GM19023 (cell line): Measurements from ENCODE around the gene PTPRN2.
A peak's percentile ranks its signal among the peaks of the same experiment; 100 is the strongest.

Experiments used
- ATAC-seq: cut with Tn5 transposase; IDR thresholded peaks from one replicate; pipeline ENCODE4 v1.9.1; 2021; ENCODE audit warnings: mild to moderate bottlenecking, moderate library complexity; ENCODE audit not compliant: unreplicated experiment

Gene PTPRN2

GRCh38 chr7:158602905-158603772, 15.5 kb upstream of the PTPRN2 start:
- ATAC-seq, result peak; percentile 73

DNA sequence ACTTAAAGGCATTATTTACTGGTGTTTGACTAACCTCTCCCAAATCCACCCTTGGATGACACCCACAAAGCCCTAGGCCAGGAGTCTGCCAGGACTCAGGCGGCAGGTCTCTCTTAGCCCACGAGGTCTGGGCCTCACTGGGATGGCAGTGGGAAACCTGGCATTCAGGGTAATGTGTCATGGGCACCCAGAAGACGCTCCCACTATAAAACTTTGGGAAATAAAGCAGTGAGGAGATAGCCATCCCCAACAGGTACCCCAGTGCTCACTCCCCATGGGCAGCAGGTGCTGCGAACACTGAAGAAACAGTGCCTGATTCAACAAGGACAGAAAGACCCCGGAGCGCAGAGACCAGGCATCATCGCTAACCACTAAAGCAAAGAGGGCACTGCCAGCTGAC, 14.4 kb upstream of the PTPRN2 start:
- no peak for ATAC-seq

GRCh38 chr7:158601090-158601489, 13.5 kb upstream of the PTPRN2 start:
- ATAC-seq, result no peak

GRCh38 chr7:158596745-158597144, 9.1 kb upstream of the PTPRN2 start:
- ATAC-seq, result no peak

- no peak for ATAC-seq
Measured at GRCh38 chr7:158596309-158596708, 8.7 kb upstream of the PTPRN2 start.

- ATAC-seq, result no peak
Measured at GRCh38 chr7:158595068-158595467, 7.4 kb upstream of the PTPRN2 start.

DNA sequence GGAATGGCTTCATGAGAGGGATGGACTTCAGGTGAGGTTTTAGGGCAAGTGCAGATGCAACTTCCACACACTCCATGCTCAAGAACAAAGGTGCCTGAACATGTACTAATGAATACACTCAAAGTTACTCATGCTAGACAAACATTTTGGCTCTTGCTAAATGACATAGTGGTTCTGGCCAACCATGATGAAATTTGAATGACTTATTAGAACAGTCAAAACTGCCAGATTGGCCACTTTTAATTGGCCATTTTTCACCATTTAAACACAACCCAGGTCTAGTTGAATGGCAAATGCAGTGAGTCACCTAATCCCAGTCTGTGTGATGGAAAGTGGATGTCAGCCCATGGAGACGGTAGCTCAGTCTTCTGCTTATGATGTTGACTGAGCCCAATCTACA, 4.9 kb upstream of the PTPRN2 start:
- no peak for ATAC-seq

- ATAC-seq, result no peak
Measured at GRCh38 chr7:158591944-158592343, 4.3 kb upstream of the PTPRN2 start.

DNA sequence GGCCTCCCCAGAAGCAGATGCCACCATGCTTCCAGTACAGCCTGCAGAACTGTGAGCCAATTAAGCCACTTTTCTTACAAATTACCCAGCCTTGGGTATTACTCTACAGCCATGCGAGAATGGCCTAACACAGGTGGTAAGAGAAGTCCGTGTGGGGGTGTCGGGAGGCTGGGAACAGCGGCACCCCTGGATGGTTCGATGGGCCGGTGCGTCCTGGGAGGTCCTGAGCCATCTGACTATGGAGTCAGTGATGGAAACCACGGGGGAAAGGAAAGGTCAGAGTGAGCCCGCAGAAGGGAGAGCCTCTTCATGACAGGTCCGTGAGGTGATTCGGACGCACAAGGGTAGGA, 2.5 kb upstream of the PTPRN2 start:
- ATAC-seq, result no peak

DNA sequence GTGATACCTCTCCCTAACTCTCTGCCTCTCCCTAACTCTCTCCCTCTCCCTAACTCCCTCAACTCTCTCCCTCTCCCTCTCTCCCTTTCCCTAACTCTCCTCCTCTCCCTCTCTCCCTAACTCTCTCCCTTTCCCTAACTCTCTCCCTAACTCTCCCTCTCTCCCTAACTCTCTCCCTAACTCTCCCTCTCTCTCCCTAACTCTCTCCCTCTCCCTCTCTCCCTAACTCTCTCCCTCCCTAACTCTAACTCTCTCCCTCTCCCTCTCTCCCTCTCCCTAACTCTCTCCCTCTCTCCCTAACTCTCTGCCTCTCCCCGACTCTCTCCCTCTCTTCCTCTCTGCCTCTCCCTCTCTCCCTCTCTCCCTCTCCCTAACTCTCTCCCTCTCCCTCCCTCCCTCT, 2.0 kb upstream of the PTPRN2 start:
- no peak for ATAC-seq

DNA sequence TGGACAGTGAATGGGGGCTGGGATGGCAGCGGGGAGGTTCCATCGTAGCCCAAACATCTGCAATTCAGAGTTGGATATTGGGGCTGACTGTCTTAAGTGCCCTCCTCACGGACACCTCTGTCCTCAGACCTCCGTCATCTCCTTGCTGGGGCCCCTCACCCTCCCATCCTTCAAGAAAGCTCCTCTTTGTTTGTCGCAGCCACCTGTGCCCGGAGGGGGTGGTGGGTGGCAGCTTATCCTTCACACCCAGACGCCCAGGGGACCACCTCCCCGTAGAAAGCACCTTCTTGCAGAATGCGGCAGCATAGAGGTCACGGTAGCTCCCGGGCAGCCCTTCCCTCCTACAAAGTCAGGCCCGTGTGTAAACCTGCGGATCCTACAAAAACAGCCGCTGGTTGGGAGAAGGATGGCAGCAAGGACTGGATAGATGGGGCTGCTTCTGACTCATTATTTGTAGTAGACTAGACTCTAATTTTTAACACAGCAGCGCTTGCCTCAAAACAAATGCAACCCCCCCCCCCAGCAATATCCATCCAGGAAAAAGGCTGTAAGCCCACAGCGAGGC, 1.3 kb upstream of the PTPRN2 start:
- no peak for ATAC-seq

DNA sequence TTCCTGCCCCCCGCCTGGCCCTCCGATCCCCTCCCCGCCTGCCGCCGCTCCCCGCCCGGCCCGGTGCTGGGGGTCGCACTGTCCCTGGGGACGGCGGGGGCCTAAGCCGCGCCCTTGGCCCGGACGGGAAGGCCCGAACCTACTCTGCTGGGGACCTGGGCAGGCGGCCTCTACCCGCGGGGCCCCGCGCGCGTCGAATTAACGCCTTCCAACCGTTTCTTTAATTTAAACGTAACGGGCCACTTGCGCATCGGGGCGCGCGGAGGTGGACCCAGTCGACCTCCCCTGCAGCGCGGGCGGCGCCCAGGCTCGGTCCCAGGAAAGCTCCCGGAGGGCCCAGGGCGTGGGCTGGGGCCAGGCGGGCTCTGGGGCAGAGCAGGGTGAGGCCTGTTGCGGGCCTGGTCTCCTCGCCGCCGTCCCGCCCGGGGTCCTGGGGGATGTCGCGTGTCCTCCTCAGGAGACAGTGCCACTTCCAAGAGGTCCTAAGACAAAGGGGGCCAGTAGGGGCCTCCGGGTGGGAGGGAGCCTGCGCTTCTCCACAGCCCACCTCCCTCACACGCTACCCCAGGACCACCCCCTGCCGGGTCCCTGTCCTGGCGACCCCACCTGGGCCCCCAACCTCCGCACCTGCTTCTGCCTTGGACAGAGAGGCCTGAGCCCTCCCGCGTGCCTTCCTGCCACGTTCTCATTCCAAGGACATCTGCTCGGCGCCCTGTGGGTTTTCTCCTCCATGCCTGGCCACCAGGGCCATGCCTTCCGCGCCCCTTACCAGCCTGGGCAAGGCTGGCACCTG, 658 bp upstream of the PTPRN2 start:
- peak; percentile 11 for ATAC-seq

DNA sequence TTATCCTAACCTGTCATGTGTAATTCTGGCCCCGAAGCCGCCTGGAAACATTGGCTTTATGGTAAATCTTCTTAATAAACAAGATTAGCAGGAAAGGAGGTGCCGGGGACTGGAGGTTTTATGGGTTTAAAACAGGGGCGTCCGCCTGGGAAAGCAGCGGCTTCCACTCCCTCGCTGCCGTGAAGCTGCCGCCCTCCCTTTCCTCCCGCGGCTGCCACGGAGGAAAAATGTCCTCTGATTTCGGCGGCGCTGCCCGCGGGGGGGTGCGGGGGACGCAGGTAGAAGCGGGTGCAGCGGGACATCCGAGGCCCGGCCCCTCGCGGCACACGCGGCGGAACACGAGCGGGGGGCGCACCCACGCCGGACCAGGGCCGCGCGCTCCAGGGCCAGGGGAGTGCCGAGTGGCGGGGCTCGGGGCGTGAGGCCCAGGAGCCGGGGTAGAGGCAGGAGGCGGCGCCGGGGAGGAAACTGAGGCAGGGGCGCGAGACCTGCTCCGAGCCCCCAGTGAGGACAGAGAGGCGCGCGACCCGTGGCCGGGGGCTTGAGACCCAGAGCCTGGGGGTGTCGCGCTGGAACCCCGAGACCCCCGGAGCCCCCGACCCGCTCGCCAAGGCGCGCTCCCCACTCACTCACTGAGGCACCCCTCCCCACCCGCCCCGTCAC, 993 bp downstream of the PTPRN2 start:
- ATAC-seq, result no peak

GRCh38 chr7:158585721-158586498, 1.7 kb downstream of the PTPRN2 start:
- ATAC-seq, result no peak

DNA sequence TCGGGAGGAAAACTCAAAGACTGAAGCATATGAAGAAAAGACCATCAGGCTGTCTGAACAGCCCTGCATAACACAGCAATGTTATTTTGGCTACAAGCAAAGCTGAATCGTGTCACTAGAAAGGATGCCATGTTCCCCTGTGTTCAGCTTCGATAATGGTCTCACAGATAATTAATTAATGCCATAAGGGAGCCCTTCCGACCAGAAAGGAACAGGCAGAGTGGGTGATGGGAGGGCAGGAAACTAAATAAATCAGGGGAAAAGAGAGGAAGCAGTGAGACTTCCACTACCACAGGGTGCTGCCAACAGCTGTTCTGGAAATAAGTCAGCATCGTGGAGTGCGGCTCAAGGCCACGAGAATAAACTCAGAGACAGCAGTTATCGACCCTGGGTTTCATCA, 3.2 kb downstream of the PTPRN2 start:
- ATAC-seq, result no peak

- no peak for ATAC-seq
Measured at GRCh38 chr7:158583810-158584209, 3.8 kb downstream of the PTPRN2 start.

DNA sequence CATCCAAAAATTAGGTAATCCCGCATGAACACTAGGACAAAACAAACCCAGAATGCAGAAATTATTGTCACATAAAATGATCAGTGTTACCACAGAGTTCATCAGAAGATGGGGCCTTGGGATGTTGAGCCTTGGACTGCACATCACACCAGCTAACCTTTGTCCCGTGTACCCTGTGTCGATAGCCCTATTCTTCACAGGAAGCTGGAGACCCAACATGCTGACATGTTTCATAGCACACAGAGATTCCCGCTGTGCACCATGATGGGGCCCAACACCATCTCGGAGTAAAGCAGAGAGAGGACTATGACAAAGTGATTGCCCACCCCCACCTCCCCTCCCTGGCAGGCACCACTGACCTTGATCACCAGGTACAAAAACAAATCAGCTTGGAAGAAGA, 4.5 kb downstream of the PTPRN2 start:
- no peak for ATAC-seq

GRCh38 chr7:158582089-158582456, 5.5 kb downstream of the PTPRN2 start:
- ATAC-seq, result no peak

DNA sequence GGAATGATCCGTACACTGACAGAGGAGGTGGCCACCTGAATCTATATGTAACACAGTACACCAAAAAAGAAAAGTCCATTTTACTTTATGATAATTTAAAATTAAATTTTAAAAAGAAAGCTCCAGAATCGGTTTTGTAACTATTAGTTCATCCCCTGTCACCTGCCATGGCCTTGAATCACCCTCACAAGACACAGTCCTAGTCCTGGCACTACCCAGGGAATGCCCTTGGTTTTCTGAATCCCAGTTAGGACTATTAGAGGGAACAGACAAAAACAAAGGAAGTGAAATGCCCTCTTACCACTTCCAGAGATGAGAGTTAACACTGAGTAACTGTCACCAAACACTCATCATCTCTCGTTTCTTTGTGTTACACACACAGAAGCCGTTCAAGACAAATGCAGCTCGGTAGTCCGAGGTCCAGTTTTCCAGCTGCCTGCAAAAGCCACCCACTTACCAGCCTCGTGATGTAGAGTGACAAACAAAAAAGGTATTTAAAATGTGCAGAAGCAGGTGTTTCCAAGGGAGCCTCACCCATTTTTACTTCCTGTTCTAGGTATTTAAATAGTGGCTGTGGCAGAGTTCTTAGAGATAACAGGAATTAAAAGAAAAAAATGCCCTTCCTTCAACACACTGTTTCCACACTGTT, 6.1 kb downstream of the PTPRN2 start:
- no peak for ATAC-seq
